ENCODE data around the gene SLC25A48.

Gene SLC25A48

DNA sequence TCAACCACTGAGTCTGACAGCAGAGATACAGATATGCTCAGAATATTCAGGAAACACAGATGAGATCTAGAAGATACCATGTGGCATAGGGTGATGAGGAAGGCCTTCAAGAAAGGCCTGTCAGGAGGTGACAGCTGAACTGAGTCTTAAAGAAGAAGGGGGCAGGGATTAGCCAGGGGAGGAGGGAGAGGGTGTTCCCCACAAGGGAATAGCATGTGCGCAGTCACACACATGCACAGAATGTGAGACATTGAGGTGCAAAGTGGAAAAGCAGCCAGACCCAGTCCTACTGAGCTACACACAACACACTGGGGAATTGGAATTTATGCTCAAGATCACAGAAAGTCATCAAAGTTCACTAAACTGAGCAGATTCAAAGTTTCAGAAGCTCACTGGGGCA is 3.0 kb upstream of the SLC25A48 start:
- no peaks in the 10 kb centered on the region for H3K36me3 ChIP-seq (ENCODE audit: control insufficient read depth in 2 of 2, insufficient read depth in 1 of 2, low read length in 2 of 2)
- H3K27ac ChIP-seq (ENCODE audit: extremely low read depth, low read depth, low read length): no peak overlapping the region
- H3K9me3 ChIP-seq (ENCODE audit: control insufficient read depth, insufficient read depth, low read depth, low read length): no peaks in the 10 kb centered on the region
- POLR2A ChIA-PET: no interaction called here
- TF ChIP-seq ZSCAN16 (tag by site-specific recombination; IDR thresholded peaks at IDR 0.05) (no peak), ZNF76 (tag by site-specific recombination; IDR thresholded peaks at IDR 0.05; ENCODE audit: borderline replicate concordance, low read depth) (no peak), OVOL3 (tag by site-specific recombination; IDR thresholded peaks at IDR 0.05) (no peak), HOXA7 (CRISPR knock-in tag; IDR thresholded peaks at IDR 0.05; ENCODE audit: borderline replicate concordance) (no peak), ZSCAN18 (tag by site-specific recombination; IDR thresholded peaks at IDR 0.05) (no peak), ZNF23 (tag by site-specific recombination; IDR thresholded peaks at IDR 0.05; ENCODE audit: borderline replicate concordance) (no peak), ZNF350 (tag by site-specific recombination; IDR thresholded peaks at IDR 0.05) (no peak), ZNF2 (tag by site-specific recombination; IDR thresholded peaks at IDR 0.05) (no peak)
- TF ChIP-seq, protein P1, sequence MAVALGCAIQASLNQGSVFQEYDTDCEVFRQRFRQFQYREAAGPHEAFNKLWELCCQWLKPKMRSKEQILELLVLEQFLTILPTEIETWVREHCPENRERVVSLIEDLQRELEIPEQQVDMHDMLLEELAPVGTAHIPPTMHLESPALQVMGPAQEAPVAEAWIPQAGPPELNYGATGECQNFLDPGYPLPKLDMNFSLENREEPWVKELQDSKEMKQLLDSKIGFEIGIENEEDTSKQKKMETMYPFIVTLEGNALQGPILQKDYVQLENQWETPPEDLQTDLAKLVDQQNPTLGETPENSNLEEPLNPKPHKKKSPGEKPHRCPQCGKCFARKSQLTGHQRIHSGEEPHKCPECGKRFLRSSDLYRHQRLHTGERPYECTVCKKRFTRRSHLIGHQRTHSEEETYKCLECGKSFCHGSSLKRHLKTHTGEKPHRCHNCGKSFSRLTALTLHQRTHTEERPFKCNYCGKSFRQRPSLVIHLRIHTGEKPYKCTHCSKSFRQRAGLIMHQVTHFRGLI (tag by site-specific recombination; IDR thresholded peaks at IDR 0.05): no peak
- TF ChIP-seq, protein P2, sequence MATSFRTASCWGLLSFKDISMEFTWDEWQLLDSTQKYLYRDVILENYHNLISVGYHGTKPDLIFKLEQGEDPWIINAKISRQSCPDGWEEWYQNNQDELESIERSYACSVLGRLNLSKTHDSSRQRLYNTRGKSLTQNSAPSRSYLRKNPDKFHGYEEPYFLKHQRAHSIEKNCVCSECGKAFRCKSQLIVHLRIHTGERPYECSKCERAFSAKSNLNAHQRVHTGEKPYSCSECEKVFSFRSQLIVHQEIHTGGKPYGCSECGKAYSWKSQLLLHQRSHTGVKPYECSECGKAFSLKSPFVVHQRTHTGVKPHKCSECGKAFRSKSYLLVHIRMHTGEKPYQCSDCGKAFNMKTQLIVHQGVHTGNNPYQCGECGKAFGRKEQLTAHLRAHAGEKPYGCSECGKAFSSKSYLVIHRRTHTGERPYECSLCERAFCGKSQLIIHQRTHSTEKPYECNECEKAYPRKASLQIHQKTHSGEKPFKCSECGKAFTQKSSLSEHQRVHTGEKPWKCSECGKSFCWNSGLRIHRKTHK (tag by site-specific recombination; IDR thresholded peaks at IDR 0.05): no peak
- CTCF ChIA-PET: interaction anchor here (0.6 to 11.4 kb wide), 9 partner anchors 11 to 429 kb away, joined by 3 to 319 read pairs (median 12); no protein-coding TSS in a partner anchor
- H3K4me1 ChIP-seq (ENCODE audit: control insufficient read depth, insufficient read depth, low read length): 0 out of 2 replicates have a peak, but pooled peaks cover 2% of the 10 kb centered on the region
- H3K4me3 ChIP-seq (ENCODE audit: low read depth, low read length): no peak overlapping the region

DNA sequence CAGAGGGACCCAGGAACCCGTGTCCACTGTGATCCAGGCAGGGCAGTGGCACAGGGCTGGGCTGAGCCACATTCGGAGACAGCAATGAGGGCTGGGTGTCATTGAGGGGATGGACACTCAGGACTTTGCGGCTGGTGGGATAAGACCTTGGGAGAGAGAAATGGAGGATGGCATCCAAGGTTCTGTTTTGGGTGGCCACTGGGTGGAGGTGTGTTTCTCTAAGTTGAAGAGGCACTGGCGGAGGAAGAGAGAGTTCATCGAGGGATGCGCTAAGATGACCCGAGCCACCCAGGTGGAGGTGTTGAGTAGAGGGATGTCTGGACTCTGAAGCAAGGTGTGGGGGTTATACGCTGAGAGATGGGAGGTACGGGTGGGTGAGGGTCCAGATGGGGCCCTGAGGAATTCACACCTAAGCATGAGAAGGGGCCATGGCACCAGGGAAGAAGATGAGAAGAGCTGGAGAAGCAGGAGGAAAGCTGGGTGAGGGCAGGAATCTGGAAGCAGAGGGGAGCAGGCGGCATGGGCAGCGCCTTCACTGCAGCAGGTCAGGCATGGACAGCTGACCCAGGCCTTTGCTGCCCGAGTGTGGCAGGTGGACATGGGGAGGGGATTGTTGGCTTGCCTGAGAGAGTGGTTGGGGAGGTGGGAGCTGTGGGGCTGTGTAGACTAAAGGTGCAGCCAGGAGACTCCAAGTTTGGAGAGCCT is 2.5 kb upstream of the SLC25A48 start:
- Histone ChIP-seq H3K27ac (ENCODE audit: extremely low read depth, low read depth, low read length) (no peak overlapping the region), H3K4me1 (ENCODE audit: control insufficient read depth, insufficient read depth, low read length) (0 out of 2 replicates have a peak, but pooled peaks cover 2% of the 10 kb centered on the region), H3K4me3 (ENCODE audit: low read depth, low read length) (no peak overlapping the region), H3K9me3 (ENCODE audit: control insufficient read depth, insufficient read depth, low read depth, low read length) (no peaks in the 10 kb centered on the region), H3K36me3 (ENCODE audit: control insufficient read depth in 2 of 2, insufficient read depth in 1 of 2, low read length in 2 of 2) (no peaks in the 10 kb centered on the region)
- TF ChIP-seq KLF9 (tag by site-specific recombination; IDR thresholded peaks at IDR 0.05; ENCODE audit: low read depth) (no peak), GLIS2 (tag by site-specific recombination; IDR thresholded peaks at IDR 0.05) (no peak), ZNF140 (tag by site-specific recombination; IDR thresholded peaks at IDR 0.05) (no peak)
- POLR2A ChIA-PET: no interaction called here
- CTCF ChIA-PET: interaction anchor here (0.6 to 11.4 kb wide), 4 partner anchors 12 to 430 kb away, joined by 3 to 319 read pairs (median 10); no protein-coding TSS in a partner anchor

DNA sequence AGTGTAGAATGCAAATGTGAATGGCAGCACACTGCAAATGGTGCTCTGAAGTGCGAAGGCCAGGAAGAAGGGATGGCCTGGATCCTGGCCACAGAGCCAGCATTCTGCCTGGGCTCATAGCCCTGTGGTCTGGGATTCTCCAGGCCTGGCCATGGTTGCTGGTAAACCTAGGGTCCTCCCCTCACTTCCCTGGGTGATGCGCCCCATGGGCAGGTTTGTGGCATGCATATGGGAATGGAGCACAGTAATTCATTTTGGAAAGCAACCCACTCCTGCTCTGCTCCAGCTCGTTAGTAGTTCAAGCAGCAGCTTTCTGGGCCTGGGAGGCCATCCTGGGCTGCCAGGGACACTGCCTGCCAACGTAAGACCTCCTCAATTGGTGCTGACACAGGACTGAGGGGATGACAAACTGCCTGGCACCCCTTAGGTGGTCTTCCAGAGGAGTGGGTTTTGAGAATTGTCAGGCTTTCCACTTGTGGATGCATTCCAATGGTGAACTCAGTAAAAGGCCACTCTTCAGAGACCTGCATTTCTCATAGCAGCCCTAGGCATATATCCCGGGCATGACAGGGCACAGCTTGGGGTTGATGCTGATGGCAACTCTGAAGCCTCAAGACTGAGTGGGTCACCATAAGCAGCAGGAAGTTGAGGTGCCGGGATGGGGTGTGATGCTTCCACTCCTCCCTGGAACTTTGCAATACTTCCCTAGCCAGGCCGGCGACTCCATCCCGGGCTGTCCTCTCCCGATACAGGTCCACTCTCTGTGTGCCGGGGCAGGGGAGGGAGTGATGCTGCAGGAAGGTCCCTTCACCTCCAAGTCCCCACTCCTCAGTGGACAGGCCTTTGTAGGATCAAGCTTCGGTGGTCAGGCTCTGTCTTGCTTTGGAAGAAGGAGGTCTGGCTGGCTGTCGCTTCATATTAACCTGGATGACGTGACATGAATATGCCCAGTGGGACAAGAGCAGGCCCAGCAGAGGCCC is 1.2 kb upstream of the SLC25A48 start:
- no peak overlapping the region for H3K4me3 ChIP-seq (ENCODE audit: low read depth, low read length)
- ChIA-PET CTCF (interaction anchor here (0.9 to 11.4 kb wide), 7 partner anchors 13 to 379 kb away, joined by 3 to 319 read pairs (median 5); no protein-coding TSS in a partner anchor), POLR2A (no interaction called here)
- 0 out of 2 replicates have a peak, but pooled peaks cover 2% of the 10 kb centered on the region for H3K4me1 ChIP-seq (ENCODE audit: control insufficient read depth, insufficient read depth, low read length)
- H3K27ac ChIP-seq (ENCODE audit: extremely low read depth, low read depth, low read length): no peak overlapping the region
- H3K9me3 ChIP-seq (ENCODE audit: control insufficient read depth, insufficient read depth, low read depth, low read length): no peaks in the 10 kb centered on the region
- no peaks in the 10 kb centered on the region for H3K36me3 ChIP-seq (ENCODE audit: control insufficient read depth in 2 of 2, insufficient read depth in 1 of 2, low read length in 2 of 2)
- no peak for TF ChIP-seq ZNF776 (tag by site-specific recombination; IDR thresholded peaks at IDR 0.05; ENCODE audit: borderline replicate concordance)
- TF ChIP-seq ZNF138 (tag by site-specific recombination; IDR thresholded peaks at IDR 0.05; ENCODE audit: borderline replicate concordance): no peak
- no peak for TF ChIP-seq ZNF701 (tag by site-specific recombination; IDR thresholded peaks at IDR 0.05)
- TF ChIP-seq, protein P3, sequence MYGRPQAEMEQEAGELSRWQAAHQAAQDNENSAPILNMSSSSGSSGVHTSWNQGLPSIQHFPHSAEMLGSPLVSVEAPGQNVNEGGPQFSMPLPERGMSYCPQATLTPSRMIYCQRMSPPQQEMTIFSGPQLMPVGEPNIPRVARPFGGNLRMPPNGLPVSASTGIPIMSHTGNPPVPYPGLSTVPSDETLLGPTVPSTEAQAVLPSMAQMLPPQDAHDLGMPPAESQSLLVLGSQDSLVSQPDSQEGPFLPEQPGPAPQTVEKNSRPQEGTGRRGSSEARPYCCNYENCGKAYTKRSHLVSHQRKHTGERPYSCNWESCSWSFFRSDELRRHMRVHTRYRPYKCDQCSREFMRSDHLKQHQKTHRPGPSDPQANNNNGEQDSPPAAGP (tag by site-specific recombination; IDR thresholded peaks at IDR 0.05): no peak
- no peak for TF ChIP-seq SP7 (tag by site-specific recombination; IDR thresholded peaks at IDR 0.05)
- no peak for TF ChIP-seq ZNF10 (tag by site-specific recombination; IDR thresholded peaks at IDR 0.05)
- TF ChIP-seq KLF7 (tag by site-specific recombination; IDR thresholded peaks at IDR 0.05; ENCODE audit: borderline replicate concordance): no peak
- no peak for TF ChIP-seq ZNF677 (tag by site-specific recombination; IDR thresholded peaks at IDR 0.05)

All from HEK293 (cell line).